ENCODE results near the gene PTPRN2.
"Not testable (repeated sequence)": the region's sequence is repeated elsewhere in the genome, so short reads cannot be mapped to it uniquely, and the experiment has no call there.

The PTPRN2 gene

DNA sequence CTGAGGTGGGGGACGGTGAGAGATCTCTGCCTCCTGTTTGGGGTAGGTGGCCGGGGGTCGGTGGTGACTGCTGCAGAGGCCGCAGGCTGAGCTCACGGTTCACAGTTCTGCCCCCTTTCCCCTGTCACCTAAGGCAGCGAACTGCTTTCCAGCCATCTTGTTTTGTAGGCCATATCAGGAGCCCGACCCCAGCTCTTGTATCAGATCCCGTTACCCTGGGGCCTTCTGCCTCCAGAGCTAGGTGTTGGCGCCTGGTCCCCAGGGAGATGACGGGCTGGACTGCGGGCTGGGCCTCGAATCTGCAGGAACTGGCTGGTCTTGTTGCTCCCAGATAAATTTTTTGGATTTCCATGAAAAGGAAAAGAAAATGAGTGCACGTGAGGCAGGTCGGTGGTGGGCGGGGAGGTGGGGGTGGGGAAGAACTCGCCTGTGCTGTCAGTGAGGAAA is 1067.8 kb downstream of the PTPRN2 start:
- no peak for DNase-seq

DNA sequence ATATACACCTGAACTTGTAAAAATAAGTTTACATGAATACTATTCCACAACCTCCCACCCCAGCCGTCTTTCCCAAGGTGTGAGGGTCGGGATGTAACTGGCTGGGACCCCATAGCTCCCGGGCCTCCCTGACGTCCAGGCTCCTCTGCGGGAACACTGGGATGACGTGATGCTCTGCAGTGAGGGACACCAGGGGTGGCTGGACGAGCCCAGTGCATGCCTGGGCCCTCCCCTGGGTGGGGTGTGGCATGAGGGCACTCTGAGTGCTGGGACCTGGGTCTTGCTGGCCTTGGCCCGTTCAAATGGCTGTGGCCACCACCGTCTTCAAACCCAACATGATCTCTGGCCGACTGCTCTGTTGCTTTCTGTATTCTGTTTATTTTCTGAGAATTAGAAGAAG is 1068.4 kb downstream of the PTPRN2 start:
- no peak for DNase-seq

DNA sequence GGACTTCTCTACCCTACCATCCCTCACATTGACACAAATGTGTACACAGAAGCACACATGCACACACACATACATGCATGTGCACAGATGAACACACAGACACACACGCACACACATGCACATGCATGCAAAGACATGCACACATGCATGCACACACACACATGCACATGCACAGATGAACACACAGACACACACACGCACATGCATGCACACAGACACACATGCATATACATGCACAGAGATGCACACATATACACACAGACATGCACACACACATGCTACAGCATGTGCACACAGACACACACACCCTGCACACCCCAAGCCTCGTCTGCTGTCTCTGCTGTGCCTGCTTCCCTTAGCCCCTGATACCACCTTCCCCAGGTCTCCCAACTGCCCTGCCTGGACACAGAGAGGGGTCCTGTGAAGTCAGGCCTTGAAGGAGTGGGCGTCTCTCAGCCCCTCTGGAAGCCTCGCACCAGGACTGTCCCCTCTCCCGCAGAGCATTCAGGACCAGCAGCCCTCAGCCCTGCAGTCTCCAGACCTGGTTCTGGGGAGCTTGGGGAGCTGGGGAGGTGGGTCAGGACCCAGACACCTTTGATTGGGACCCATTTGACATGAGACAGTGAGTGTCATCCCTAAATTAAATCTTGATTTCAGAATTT is 1069.0 kb downstream of the PTPRN2 start:
- DNase-seq: no peak

DNA sequence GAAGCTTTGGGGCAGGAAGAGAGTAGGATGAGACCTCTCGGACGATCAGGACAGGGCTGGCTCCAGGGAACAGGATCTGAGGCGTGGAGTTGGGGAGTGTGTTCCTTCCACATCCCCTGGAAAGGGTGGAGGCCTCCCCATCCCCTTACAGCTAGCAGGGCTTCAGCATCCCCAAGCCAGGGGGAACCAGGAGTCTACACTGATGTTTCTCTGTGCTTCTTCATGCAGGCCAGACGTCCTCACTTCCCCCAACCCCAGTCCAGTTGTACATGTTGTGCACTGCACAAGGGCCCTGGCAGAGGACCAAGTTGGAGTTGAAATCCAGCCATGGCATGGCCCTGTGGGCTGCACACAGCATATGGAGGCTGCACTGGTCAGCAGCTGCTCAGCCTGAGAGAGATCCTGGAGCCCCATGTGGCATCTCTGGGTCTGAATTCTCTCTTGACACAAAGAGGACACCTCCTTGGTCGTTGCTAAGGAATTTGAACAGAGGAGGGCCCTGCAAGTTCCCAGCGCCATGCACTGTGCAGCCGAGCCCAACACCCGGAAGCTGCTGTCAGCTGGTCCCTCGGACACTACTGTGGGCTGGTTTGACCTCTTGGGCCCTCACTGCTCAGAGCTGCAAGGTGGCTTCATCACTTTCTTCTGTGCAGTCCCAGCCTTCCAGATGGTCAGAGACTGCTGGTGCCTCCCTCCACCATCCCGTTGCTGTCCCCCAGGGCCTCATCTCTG is 1069.7 kb downstream of the PTPRN2 start:
- no peak for DNase-seq

DNA sequence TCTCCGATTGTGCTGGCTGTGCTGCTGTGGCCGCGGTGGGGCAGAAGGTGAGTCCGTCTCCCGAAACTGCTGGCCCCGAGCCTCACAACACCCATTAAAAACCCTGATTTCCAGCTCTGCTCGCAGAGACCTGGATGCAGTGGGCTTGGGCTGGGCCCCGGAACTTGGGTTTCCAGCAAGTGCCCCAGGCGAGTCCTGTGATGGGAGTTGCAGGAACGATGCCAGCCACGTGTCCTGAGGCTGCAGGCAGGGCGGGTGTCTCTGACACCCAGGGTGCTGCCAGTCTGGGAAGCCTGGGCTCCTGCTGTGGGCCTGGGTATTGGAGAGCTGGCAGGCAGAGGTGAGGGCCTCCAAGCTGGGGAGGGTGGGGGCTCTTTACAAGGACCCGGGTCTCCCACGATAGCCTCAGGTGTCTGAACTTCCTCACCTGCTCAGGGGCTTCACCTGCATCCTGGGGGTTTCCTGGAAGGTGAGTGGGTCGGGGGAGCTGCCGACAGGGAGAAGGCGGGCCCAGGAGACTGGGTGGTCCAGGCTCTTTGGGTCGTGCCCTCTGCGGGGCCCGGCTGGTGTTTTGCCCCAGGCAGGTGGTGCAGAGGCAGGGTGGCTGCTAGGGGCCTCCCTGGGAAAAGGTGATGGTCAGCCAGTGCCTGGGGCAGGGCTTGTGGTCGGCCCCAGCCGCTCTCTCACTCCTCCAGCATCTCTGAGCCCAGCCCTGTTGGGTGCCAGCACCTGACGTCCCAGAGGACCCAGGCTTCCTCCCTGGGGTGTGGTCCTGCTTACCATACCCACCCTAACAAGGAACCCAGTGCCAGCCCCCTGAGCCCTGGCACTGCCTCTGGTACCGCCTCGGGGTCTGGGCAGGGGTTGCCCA is 1070.5 kb downstream of the PTPRN2 start:
- DNase-seq: no peak

DNA sequence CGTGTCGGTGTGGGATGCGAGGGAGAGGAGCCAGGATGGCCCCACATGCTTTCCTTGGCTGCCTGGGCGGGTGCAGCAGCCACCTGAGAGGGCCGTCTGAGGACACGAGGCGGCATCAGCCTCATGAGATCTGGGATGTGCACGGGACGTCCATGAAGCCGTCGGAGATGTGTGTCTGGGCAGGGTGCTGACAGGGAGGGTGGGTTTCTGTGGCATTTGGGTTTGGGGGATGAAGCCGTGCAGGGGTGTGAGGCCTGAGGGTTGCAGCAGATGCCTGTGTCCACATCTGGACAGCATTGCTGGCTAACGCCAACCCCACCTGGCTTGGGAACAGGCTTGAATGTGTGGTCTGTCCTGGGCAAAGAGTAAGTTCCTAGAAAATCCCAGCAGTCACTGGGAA is 1071.3 kb downstream of the PTPRN2 start:
- no peak for DNase-seq

DNA sequence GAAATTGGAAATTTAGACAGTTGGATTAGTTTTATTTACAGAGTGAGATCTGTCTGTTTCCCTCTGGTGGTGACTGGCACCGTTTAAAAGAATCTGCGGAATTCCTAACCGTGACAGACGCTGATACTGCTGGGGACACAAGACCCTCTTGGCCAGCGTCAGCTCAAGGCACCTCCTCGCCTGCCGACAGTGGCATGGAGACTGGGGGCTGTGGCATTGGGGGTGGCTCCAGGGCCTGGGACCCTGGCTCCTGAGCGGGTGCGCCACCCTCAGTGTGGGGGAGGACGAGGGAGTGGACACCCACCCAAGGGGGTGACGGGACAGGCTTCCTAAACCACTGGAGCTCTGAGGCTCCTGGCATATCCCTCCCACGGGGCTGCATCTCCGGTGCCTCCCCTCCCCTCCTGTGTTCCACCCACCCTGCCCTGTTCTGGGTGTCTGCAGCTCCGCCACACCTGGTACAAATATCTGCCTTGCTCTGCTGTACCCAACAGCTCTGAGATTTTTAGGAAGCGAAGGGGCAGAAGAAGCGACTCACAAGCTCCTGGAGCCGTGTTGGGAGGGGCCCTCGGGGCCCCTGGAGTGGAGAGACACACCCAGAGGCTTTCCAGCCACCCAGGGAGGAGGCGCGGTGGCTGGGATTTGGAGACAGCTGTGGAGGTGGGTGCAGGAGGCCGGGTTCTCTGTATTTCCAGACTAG is 1072.1 kb downstream of the PTPRN2 start:
- no peak for DNase-seq

DNA sequence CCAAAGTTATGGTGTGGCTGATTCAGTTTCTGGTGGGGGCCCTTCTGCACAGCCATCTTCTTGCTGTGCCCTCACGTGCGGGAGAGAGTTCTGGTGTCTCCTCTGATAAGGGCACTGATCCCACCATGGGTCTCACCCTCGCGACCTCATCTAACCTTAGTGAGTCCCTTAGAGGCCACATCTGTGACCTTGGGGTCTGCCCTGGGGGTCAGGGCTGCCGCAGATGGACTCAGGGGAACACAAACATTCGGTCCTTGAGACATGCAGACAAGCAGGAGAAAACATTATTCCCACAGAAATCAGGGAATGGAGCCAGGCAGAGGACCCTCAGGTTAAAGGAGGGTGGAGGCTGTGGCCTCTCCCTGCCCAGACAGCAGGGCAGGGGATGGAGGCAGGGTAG is 1072.9 kb downstream of the PTPRN2 start:
- DNase-seq: no peak

DNA sequence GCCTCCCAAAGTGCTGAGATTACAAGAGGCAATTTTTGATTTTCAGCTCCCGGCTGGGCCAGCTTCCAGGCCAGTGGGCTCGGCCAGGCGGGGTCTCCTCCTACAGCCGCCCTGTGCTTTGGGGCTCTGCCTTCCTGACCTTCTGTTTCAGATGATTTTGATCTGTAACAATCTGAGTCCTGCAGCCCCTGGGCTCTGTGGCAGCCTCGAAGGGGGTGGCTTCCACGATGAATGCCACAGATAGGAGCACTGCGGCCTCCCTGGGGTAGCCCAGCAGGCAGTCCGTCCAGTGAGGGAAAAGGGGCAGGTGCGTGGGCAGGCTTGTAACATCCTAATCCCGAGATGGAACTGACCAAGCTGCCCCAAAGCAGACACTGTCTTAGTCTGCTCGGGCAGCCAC is 1073.3 kb downstream of the PTPRN2 start:
- no peak for DNase-seq

DNA sequence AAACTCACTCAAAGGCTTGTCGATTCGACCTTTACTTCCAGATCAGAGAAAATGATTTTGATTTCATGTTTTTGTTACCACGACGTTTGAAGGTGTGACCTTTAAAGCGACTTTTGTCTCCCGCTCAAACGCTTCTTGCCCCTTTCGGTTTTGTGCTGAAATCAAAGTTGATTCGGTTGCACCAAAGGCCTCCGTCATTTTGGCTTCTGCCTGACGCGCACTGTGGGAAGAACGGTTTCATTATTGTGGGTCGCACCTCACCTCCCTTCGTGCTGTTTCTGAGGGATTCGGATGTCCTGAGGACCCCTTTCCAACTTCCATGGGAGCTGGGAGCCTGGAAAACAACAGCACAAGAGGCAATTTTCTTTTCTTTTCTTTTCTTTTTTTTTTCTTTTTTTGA is 1073.9 kb downstream of the PTPRN2 start:
- no peak for DNase-seq

DNA sequence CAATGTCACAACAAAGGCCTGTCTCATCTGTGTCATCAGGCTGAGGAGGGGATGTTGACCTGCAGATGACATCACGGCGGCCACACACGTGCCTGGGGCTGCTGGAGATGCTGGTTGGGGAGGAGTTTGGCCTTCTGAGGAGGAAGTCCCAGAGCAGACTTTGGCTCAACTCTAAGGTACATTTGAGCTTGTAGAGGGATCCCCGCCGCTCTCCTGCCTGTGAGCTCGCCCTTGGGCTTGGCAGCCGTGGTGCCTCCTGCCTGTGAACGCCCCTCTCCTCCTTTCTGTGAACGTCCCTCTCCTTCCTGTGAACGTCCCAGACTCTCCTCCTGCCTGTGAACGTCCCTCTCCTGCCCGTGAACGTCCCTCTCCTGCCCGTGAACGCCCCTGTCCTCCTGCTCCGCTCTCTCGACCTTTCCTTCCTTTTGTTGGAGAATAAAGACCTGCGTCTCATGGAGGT is 1074.4 kb downstream of the PTPRN2 start:
- DNase-seq: no peak

DNA sequence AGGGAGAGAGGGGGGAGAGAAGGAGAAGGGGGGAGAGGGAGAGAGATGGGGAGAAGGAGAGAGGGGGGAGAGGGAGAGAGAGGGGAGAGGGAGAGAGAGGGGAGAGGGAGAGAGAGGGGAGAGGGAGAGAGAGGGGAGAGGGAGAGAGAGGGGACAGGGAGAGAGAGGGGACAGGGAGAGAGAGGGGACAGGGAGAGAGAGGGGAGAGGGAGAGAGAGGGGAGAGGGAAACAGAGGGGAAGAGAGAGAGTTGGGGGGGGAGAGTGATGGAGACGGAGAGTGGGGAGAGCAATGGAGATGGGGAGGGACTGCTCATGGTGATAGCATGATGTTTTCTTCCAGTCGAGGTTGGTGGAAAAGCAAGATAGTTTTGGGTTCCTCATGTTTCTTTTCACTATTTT is 1078.4 kb downstream of the PTPRN2 start:
- no peak for DNase-seq

DNA sequence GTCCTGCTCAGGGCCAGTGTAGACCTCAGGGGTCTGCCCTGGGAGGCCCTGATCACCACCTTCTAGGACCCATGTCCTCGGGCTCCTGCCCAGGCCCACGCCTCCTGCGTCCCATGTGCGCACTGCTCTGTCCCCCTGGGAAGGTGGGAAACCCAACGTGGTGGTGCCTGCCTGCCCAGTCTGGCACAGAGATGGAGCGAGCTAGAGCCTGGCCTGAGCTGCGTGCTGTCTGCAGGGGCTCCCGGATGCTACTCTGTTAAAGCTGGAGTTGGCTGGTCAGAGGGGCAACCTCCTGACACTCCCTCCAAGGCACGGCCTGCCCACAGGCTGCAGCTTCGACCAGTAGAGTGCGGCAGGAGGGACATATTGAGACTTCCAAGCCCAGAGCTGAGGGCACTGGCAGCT is 1079.1 kb downstream of the PTPRN2 start:
- DNase-seq: no peak

DNA sequence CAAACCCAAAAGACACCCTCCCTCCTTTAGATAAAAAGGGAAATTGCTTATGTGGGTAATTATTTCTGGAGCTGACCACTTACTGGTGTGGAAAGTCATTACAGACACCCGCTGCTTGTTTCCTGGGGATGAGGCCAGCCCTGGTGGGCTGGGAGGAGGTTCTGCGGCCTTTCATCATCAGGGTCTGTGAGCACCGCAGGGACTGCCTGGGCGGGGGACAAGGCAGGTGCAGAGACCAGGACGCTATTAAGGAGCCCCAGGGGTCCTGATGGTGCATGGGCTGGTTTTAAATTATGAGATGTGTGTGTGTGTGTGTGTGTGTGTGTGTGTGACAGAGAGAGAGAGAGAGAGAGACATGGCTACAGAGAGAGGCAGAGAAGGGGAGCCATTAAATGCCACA is 1079.6 kb downstream of the PTPRN2 start:
- no peak for DNase-seq

DNA sequence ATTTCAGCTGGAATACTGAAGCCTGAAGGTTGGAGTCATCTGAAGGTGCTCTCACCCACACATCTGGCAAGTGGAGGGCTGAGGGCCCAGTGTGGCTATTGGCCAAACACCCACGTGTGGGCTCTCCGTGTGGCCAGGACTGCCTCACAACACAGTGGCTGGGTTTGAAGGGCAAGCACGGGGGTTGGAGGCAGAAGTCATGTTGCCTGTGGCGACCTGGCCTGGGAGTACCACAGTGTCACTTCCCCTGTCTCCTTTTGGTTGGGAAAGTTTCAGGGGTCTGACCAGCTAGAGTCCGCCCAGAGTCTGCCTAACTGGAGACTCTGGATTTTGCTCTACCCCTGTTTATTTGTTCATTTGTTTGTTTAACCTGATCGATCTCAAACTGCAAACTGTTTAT is 1081.4 kb downstream of the PTPRN2 start:
- no peak for DNase-seq

DNA sequence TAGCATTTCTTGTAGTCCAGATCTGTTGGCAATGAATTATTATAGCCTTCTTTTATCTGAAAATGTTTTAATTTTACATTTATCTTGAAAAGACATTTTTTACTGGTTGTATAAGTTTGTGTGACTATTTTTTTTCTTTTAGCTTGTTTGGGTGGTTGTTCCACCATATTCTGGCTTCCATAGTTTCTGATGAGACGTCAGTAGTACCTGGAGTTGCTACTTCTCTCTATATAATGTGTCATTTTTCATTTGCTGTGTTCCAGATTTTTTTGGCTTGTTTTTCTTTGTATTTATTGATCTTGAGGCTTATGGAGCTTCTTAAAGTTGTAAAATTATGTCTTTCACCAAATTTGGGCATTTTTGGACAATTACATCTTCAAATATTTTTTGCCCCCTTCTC is 1082.0 kb downstream of the PTPRN2 start:
- DNase-seq: no peak

DNA sequence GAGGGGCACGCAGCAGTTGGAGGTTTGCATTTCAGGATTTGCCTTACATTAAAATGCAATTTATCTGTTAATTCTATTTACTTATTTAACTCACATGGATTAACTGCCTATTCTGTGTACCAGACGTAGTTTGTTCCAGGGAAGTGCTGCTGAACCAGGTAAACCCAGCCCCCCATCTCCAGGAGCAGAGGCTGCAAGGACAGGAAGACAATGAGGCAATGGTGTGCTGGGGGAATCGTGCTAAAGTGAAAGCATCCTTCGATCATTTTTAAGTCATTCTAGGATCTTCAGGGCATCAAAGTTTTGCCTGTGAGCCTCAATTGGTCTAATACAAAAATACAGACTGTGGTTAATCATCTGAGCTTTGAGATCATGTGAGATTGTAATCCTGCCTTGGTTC is 1084.4 kb downstream of the PTPRN2 start:
- no peak for DNase-seq

DNA sequence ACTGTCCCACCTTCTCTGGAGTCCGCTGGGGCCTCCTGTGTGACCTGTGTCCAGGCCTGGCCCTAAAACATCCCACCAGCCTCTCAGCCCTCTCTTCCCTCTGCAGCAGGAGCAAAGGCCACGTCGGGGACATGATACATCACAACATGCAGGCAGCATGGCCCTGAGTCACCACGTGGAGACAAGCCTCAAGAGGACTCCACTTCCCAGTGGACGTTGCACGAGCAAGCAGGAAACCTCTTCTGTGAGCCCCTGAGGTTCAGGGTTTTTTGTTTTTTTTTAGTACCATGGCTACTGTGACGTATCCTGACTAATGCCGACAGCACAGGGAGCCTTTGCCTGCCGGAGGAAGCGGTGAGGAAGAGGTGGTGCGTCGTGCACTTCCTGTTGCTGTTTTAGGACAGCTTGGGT is 1084.9 kb downstream of the PTPRN2 start:
- no peak for DNase-seq

DNA sequence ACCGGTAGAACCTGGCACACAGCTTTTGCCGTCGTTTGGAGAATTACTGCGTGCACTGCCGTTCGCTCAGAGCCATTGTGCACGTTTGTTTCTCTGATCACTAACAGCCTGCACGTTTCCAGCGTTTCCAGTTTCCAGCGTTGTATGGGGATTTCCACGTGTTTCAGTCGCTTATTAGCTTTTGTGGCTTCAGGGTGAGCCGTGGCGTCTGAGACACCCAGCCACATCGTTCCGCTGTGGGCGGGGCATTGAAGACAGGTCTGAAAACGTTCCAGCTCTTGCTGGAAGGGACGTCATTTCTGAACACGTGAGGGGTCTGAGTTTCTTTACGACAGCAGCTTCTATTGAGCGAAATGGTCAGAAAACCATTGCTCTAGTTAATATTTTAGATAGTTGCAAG is 1086.0 kb downstream of the PTPRN2 start:
- DNase-seq: no peak

DNA sequence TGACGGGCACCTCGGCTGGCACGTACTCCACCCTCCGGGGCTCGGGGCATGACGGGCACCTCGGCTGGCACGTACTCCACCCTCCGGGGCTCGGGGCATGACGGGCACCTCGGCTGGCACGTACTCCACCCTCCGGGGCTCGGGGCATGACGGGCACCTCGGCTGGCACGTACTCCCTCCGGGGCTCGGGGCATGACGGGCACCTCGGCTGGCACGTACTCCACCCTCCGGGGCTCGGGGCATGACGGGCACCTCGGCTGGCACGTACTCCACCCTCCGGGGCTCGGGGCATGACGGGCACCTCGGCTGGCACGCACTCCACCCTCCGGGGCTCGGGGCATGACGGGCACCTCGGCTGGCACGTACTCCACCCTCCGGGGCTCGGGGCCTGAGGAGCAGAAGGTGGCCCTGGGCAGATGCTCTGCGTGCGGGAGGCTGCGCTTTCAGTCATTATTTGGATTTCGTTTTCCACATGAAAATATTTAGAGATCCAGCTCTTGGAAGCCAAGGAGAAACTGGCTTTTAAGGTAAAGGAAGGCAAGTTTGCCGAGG is 1086.6 kb downstream of the PTPRN2 start:
- not testable (repeated sequence) for DNase-seq

DNA sequence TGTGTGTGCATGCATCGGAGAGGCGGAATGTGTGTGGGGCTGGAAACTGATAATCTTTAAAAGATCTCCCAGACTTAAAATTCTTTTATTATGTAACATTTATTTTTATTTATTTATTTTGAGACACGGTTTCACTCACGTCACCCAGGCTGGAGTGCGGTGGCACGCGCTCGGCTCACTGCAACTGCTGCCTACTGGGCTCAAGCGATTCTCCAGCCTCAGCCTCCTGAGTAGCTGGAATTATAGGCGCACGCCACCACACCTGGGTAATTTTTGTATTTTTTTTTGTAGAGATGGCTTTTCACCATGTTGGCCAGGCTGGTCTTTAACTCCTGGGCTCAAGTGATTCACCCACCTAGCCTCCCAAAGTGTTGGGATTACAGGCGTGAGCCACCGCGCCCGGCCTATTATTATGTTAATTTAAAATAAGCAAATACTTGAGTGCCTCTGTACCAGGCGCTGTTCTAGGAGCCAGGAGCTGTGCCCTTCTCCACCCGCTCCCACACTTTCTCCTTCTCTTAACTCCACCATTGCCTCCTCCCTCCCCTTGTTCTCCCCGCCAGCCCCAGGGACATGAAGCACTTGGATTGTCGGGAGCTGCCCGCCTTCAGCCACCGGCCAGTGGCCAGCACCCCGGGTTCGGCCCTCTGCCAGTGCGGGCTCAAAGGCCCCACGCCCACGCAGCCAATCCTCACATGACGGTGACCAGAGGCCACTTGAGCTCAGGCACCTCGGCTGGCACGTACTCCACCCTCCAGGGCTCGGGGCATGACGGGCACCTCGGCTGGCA is 1087.3 kb downstream of the PTPRN2 start:
- no peak for DNase-seq

DNA sequence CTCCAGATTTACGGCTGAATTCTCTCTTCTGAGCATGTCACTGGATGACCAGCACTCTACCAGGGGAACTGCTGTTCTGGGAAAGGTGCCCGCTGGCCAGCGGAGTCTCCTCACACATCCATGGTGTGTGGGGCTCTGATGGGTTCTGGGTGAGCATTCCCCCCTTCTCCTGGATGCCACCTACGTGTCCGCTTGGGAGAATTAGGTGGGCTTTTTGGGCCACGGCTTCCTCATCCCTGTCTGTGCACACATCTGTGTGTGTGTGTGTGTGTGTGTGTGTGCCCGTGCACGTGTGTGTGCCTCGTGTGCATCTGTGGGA is 1087.8 kb downstream of the PTPRN2 start:
- no peak for DNase-seq

Measured in NCI-H2171 (cell line).